ENCODE measurements around the gene CORO2B. TPM values are rescaled to one million over a fixed set of nuclear protein-coding genes. Genes with fewer than 3 reads are reported as not detected.

The CORO2B gene
- total RNA-seq, 4 donors from 2014 or later: 4.7 to 18.8 (median 13.7) TPM

GRCh38 chr15:68574046-68574445 lies 4.7 kb upstream of the CORO2B start:
- no peak for DNase-seq (ENCODE audit: low spot score)
- ATAC-seq (ENCODE audit: low FRiP score): no peak
- TF ChIP-seq, protein P1, sequence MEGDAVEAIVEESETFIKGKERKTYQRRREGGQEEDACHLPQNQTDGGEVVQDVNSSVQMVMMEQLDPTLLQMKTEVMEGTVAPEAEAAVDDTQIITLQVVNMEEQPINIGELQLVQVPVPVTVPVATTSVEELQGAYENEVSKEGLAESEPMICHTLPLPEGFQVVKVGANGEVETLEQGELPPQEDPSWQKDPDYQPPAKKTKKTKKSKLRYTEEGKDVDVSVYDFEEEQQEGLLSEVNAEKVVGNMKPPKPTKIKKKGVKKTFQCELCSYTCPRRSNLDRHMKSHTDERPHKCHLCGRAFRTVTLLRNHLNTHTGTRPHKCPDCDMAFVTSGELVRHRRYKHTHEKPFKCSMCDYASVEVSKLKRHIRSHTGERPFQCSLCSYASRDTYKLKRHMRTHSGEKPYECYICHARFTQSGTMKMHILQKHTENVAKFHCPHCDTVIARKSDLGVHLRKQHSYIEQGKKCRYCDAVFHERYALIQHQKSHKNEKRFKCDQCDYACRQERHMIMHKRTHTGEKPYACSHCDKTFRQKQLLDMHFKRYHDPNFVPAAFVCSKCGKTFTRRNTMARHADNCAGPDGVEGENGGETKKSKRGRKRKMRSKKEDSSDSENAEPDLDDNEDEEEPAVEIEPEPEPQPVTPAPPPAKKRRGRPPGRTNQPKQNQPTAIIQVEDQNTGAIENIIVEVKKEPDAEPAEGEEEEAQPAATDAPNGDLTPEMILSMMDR (IDR thresholded peaks at IDR 0.05): no peak

GRCh38 chr15:68574629-68575028 lies 4.2 kb upstream of the CORO2B start:
- TF ChIP-seq, protein P1 (IDR thresholded peaks at IDR 0.05): no peak
- ATAC-seq (ENCODE audit: low FRiP score) (no peak), DNase-seq (ENCODE audit: low spot score) (no peak)

DNA sequence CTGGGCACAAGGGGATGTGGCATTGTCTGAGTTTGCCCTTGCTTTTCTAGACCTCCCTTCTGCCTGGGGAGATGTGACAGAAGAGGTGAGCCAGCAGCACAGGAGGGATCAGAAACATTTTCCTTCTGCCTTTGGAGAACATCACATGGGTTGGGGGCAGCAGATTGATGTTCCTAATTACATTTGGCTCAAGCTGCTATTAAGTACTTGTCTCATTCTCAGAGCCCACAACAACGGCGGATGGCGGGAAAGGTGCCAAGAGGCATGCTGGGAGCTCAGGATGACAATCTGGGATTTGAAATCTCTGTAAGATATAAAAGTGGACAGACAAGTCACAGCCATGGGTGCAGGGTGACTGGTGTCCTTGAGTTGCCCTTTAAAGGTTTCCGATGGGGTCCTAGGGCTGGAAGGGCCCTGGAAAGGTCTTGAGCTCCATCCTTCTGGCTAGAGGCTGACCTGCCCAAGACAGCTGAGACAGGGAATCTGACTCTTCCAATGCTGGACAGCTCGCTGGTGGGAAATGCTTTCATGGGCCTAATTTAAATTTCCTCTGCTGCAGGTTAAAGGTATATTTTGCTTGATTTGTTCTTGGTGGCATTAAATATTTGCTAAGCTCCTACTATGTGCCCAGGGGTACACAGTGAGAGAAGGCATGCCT lies 2.4 kb upstream of the CORO2B start:
- TF ChIP-seq, protein P1 (IDR thresholded peaks at IDR 0.05): no peak
- DNase-seq (ENCODE audit: low spot score) (no peak), ATAC-seq (ENCODE audit: low FRiP score) (no peak)

GRCh38 chr15:68578175-68578979 lies 416 bp upstream of the CORO2B start:
- ATAC-seq (ENCODE audit: low FRiP score) (peak; percentile 74), DNase-seq (ENCODE audit: low spot score) (no peak)
- TF ChIP-seq, protein P1 (IDR thresholded peaks at IDR 0.05): peak in 1 of 3 donors; percentile 18

GRCh38 chr15:68580026-68580882 lies 1.5 kb downstream of the CORO2B start:
- ATAC-seq (ENCODE audit: low FRiP score) (no peak), DNase-seq (ENCODE audit: low spot score) (no peak)
- TF ChIP-seq, protein P1 (IDR thresholded peaks at IDR 0.05): no peak

GRCh38 chr15:68580883-68581155 lies 2.0 kb downstream of the CORO2B start:
- TF ChIP-seq, protein P1 (IDR thresholded peaks at IDR 0.05): no peak
- ATAC-seq (ENCODE audit: low FRiP score) (no peak), DNase-seq (ENCODE audit: low spot score) (no peak)
